Activated CD4-positive, alpha-beta T cell treated with anti-CD3 and anti-CD28 coated beads, Interleukin-10, Interleukin-2, amounts not matched to agents 100 ng/mL and 50 ng/mL, durations not matched to agents 16 hours and 8 hours (primary cell): ENCODE measurements around the gene QRFP.

Experiments
- DNase-seq: peaks from one replicate; pipeline ENCODE4 v3.0.0-alpha.2; 2020

Gene QRFP

GRCh38 chr9:130896233-130897014, at the start of gene QRFP:
QRFP (minus strand) TSS chr9:130896812; CDS start chr9:130893838, 2,974 bp downstream.
- no peak for DNase-seq

- DNase-seq: no peak
Observed at GRCh38 chr9:130945173-130945572, 48.6 kb upstream of the QRFP start.

- DNase-seq: no peak
Observed at GRCh38 chr9:130944510-130945058, 48.0 kb upstream of the QRFP start.

- no peak for DNase-seq
Observed at GRCh38 chr9:130943777-130944176, 47.2 kb upstream of the QRFP start.

- no peak for DNase-seq
Observed at GRCh38 chr9:130943221-130943620, 46.6 kb upstream of the QRFP start.

GRCh38 chr9:130942679-130943078, 46.1 kb upstream of the QRFP start:
- DNase-seq: no peak

GRCh38 chr9:130942084-130942483, 45.5 kb upstream of the QRFP start:
- no peak for DNase-seq

GRCh38 chr9:130940693-130941576, 44.3 kb upstream of the QRFP start:
- DNase-seq: peak; percentile 75

- DNase-seq: no peak
Observed at GRCh38 chr9:130940027-130940549, 43.5 kb upstream of the QRFP start.

GRCh38 chr9:130939405-130940026, 42.9 kb upstream of the QRFP start:
- no peak for DNase-seq

GRCh38 chr9:130938652-130939404, 42.2 kb upstream of the QRFP start, which contains the start of gene FIBCD1:
FIBCD1 (minus strand) TSS chr9:130939247; CDS start chr9:130938607, 640 bp downstream.
- peak; percentile 41 for DNase-seq

GRCh38 chr9:130938184-130938651, 41.6 kb upstream of the QRFP start:
- DNase-seq: no peak

- no peak for DNase-seq
Observed at GRCh38 chr9:130937146-130938076, 40.8 kb upstream of the QRFP start.

GRCh38 chr9:130936285-130937117, 39.9 kb upstream of the QRFP start:
- no peak for DNase-seq

GRCh38 chr9:130935648-130936271, 39.1 kb upstream of the QRFP start:
- no peak for DNase-seq

GRCh38 chr9:130934702-130935647, 38.4 kb upstream of the QRFP start:
- DNase-seq: no peak

GRCh38 chr9:130934246-130934645, 37.6 kb upstream of the QRFP start:
- DNase-seq: no peak
